GM21619 (cell line): Measurements from ENCODE around the gene ZNF747.
A peak's percentile ranks its signal among the peaks of the same experiment; 100 is the strongest.
"Not testable (repeated sequence)": the region's sequence is repeated elsewhere in the genome, so short reads cannot be mapped to it uniquely, and the experiment has no call there.

Experiments used
- ATAC-seq: cut with Tn5 transposase; IDR thresholded peaks from one replicate; pipeline ENCODE4 v1.9.1; 2021; ENCODE audit not compliant: unreplicated experiment

ZNF747 gene

GRCh38 chr16:30557957-30558788, 23.5 kb upstream of the ZNF747 start, which contains the start of gene ZNF764:
Gene ZNF764, minus strand, starts transcription at chr16:30558374. Its CDS starts 192 bp downstream, at chr16:30558182.
- peak; percentile 86 for ATAC-seq

- peak; percentile 14 for ATAC-seq
Measured at GRCh38 chr16:30557707-30557956, 23.0 kb upstream of the ZNF747 start.

GRCh38 chr16:30556125-30556473, 21.4 kb upstream of the ZNF747 start:
- ATAC-seq: no peak

- no peak for ATAC-seq
Measured at GRCh38 chr16:30555315-30556124, 20.9 kb upstream of the ZNF747 start.

- ATAC-seq: no peak
Measured at GRCh38 chr16:30554557-30555314, 20.1 kb upstream of the ZNF747 start.

- no peak for ATAC-seq
Measured at GRCh38 chr16:30553393-30553899, 18.8 kb upstream of the ZNF747 start.

- ATAC-seq: no peak
Measured at GRCh38 chr16:30552956-30553355, 18.3 kb upstream of the ZNF747 start.

- ATAC-seq: no peak
Measured at GRCh38 chr16:30551781-30552180, 17.1 kb upstream of the ZNF747 start.

GRCh38 chr16:30548416-30549253, 14.0 kb upstream of the ZNF747 start:
- ATAC-seq: no peak

- ATAC-seq: no peak
Measured at GRCh38 chr16:30546115-30546514, 11.5 kb upstream of the ZNF747 start.

GRCh38 chr16:30543067-30543466, 8.4 kb upstream of the ZNF747 start:
- no peak for ATAC-seq

- no peak for ATAC-seq
Measured at GRCh38 chr16:30541502-30542329, 7.1 kb upstream of the ZNF747 start.

GRCh38 chr16:30540916-30541464, 6.3 kb upstream of the ZNF747 start:
- ATAC-seq: not testable (repeated sequence)

GRCh38 chr16:30539986-30540526, 5.4 kb upstream of the ZNF747 start:
- ATAC-seq: not testable (repeated sequence)

- no peak for ATAC-seq
Measured at GRCh38 chr16:30539000-30539964, 4.6 kb upstream of the ZNF747 start.

GRCh38 chr16:30536391-30537024, 1.9 kb upstream of the ZNF747 start:
- ATAC-seq: not testable (repeated sequence)

GRCh38 chr16:30535777-30536190, 1.1 kb upstream of the ZNF747 start:
- peak; percentile 43 for ATAC-seq
